Nephron (organoid): Measurements from ENCODE around the gene DDHD1.

Source experiments
- H3K27ac Mint-ChIP-seq, 3 experiments: 2 replicates each; pipeline ENCODE4 v1.8.0; 2020; ENCODE audit warnings: mixed read lengths in 3 of 3, mild to moderate bottlenecking in 2 of 3, moderate library complexity in 1 of 3
- H3K27me3 Mint-ChIP-seq: 2 replicates; pipeline ENCODE4 v1.8.0; 2021; ENCODE audit warnings: low read depth, mild to moderate bottlenecking, moderate library complexity, mixed read lengths
- H3K36me3 Mint-ChIP-seq: 2 replicates; pipeline ENCODE4 v1.8.0; 2020; ENCODE audit warnings: low read depth, mixed read lengths
- H3K4me1 Mint-ChIP-seq: 2 replicates; pipeline ENCODE4 v1.8.0; 2020; ENCODE audit warnings: mixed read lengths
- H3K4me3 Mint-ChIP-seq, 3 experiments: 2 replicates each; pipeline ENCODE4 v1.8.0; 2020; ENCODE audit warnings: mild to moderate bottlenecking in 3 of 3, mixed read lengths in 3 of 3, moderate library complexity in 2 of 3
- H3K9me3 Mint-ChIP-seq: 2 replicates; pipeline ENCODE4 v1.8.0; 2020; ENCODE audit warnings: mixed read lengths
- TF ChIP-seq, protein P1 (sequence below), 3 experiments: fragments of 200-600 bp; sonication (generic); IDR thresholded peaks; one replicate each; pipeline ENCODE4 v1.5.0; 2021; ENCODE audit warnings: antibody characterized with exemption in 3 of 3; ENCODE audit not compliant: unreplicated experiment in 3 of 3

The DDHD1 gene

DNA sequence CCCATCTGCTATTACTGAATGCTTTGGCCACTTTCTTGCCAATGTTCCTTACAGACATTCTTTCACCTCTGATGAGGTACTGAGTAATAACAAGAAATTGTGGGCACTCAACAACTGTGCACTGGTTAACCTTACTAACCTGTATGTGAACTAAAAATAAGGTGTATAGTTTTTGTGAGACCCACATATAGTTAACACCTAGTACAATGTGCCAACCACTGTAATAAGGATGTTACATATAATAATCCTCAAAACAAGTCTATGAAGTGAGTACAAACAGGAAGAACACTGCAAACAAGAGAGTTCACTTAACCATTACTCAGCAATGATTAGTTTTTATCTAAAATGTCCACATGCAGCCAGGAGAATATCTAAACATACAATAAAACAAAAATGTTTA lies 4.5 kb downstream of the DDHD1 start:
- Mint-ChIP-seq H3K36me3 (peaks cover 22% of the 10 kb centered on the region), H3K27ac (no peak overlapping the region), H3K27me3 (no peaks in the 10 kb centered on the region), H3K9me3 (peaks cover 9% of the 10 kb centered on the region), H3K4me3 (peak overlapping the region in 1 of 3 experiments; percentile 32), H3K4me1 (peaks cover 20% of the 10 kb centered on the region)
- TF ChIP-seq, protein P1, sequence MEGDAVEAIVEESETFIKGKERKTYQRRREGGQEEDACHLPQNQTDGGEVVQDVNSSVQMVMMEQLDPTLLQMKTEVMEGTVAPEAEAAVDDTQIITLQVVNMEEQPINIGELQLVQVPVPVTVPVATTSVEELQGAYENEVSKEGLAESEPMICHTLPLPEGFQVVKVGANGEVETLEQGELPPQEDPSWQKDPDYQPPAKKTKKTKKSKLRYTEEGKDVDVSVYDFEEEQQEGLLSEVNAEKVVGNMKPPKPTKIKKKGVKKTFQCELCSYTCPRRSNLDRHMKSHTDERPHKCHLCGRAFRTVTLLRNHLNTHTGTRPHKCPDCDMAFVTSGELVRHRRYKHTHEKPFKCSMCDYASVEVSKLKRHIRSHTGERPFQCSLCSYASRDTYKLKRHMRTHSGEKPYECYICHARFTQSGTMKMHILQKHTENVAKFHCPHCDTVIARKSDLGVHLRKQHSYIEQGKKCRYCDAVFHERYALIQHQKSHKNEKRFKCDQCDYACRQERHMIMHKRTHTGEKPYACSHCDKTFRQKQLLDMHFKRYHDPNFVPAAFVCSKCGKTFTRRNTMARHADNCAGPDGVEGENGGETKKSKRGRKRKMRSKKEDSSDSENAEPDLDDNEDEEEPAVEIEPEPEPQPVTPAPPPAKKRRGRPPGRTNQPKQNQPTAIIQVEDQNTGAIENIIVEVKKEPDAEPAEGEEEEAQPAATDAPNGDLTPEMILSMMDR (IDR thresholded peaks at IDR 0.05; ENCODE audit: unreplicated experiment in 3 of 3) = no peak

DNA sequence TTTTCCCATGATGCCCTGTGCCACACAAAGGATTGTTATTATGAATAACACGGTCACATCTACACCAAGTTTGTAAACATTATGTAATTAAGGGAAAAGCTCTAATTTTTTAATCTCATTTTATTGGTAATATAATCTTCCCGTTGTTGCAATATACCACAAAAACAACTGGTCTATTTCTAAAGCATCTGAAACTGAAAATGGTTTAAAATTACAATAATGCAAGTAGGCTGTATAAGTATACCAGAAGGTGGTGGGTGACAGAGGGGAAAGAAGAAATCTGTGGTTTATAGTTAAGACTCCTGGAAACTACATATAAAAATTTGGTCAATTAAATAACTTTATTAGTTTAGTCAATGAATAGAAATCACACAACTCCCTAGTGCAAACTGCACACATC lies 5.2 kb downstream of the DDHD1 start:
- Mint-ChIP-seq H3K27me3 (no peaks in the 10 kb centered on the region), H3K9me3 (peaks cover 15% of the 10 kb centered on the region), H3K36me3 (peaks cover 29% of the 10 kb centered on the region), H3K4me1 (peaks cover 20% of the 10 kb centered on the region), H3K4me3 (no peak overlapping the region), H3K27ac (no peak overlapping the region)
- TF ChIP-seq, protein P1 (IDR thresholded peaks at IDR 0.05; ENCODE audit: unreplicated experiment in 3 of 3) = no peak

DNA sequence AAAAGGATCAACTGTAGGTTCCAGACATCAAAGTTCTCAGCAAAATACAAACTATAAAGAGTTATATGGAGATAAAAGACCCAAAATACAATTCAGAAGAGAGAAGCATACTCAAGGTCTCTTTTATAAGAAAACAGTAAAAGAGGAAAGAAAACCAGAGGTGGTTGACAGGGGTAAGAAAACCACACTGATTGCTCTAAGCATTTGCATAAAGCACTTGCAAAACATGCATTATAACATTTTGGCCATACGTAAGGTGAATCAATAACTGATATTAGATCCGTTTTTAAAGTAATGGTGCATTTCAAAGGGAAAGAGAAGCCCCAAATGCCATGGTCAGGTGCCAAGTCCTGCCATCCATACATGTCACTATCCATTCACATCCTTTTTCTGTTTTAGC lies 5.9 kb downstream of the DDHD1 start:
- H3K27me3 Mint-ChIP-seq = no peaks in the 10 kb centered on the region
- H3K4me1 Mint-ChIP-seq = peaks cover 20% of the 10 kb centered on the region
- H3K9me3 Mint-ChIP-seq = peaks cover 19% of the 10 kb centered on the region

DNA sequence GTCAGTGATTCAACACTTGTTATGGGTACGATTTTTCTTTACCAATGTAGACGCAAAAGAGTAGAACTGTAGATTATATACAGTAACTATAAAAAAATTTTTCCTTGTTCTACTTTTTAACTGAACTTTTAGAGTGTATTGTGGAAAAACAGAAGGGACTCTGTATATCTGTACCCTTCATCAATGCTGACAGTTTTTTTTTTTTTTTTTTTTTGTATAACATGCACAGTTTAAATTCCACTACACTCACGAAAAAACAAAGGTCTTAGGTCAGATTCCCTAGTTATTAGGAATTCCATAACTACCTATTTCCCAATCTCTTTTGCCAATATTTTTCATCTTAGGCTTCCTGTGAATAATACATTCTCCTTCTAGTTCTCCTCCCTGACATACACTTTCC lies 6.4 kb downstream of the DDHD1 start:
- TF ChIP-seq, protein P1 (IDR thresholded peaks at IDR 0.05; ENCODE audit: unreplicated experiment in 3 of 3) = no peak
- H3K27ac Mint-ChIP-seq = no peak overlapping the region
- H3K9me3 Mint-ChIP-seq = peaks cover 23% of the 10 kb centered on the region
- no peak overlapping the region for H3K4me3 Mint-ChIP-seq
- peaks cover 38% of the 10 kb centered on the region for H3K36me3 Mint-ChIP-seq
- no peaks in the 10 kb centered on the region for H3K27me3 Mint-ChIP-seq
- peaks cover 19% of the 10 kb centered on the region for H3K4me1 Mint-ChIP-seq

More for the DNA sequence above, 5.9 kb downstream of the DDHD1 start:
- TF ChIP-seq, protein P1 (IDR thresholded peaks at IDR 0.05; ENCODE audit: unreplicated experiment in 3 of 3) = no peak
- peaks cover 33% of the 10 kb centered on the region for H3K36me3 Mint-ChIP-seq
- no peak overlapping the region for H3K27ac Mint-ChIP-seq
- no peak overlapping the region for H3K4me3 Mint-ChIP-seq

DNA sequence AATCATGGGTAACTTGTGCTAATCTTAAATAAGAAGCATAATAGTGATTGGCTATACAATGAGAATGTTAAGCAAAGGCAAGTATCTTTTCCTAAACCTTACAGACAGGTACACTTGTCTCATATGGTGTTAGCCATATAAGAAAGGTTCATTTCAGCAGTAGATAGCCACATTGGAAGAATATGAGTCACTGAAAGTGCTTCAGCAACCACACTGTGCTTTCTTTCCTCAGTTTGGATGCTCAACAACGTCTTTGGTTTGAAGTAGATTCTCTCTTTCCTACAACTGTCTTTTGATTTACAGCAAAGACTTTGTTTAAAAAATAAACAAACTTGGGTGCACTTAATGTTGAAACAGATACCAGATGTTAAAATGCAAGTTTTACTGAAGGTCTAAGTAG lies 8.9 kb downstream of the DDHD1 start:
- no peak overlapping the region for H3K27ac Mint-ChIP-seq
- H3K27me3 Mint-ChIP-seq = no peaks in the 10 kb centered on the region
- H3K9me3 Mint-ChIP-seq = peaks cover 48% of the 10 kb centered on the region

DNA sequence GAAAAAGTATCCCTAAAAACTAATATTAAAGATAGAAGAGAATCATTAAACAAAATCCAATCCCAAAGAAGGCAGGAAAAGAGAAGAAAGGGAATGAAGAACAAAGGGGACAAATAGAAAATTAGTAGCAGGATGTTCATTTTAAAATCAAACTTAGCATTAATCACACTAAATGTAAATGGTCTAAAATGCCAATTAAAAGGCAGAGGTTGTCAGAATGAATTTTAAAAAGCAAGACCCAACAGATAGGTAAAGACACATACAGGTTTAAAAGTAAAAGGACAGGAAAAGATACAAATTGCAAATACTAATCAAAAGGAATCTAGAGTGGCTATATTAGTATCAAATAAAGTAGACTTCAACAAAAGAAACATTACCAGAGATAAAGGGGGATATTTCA lies 12.5 kb downstream of the DDHD1 start:
- H3K9me3 Mint-ChIP-seq = peaks cover 73% of the 10 kb centered on the region
- H3K27ac Mint-ChIP-seq = no peak overlapping the region
- H3K4me3 Mint-ChIP-seq = no peak overlapping the region
- TF ChIP-seq, protein P1 (IDR thresholded peaks at IDR 0.05; ENCODE audit: unreplicated experiment in 3 of 3) = no peak
- peaks cover 71% of the 10 kb centered on the region for H3K36me3 Mint-ChIP-seq
- H3K27me3 Mint-ChIP-seq = no peaks in the 10 kb centered on the region
- no peaks in the 10 kb centered on the region for H3K4me1 Mint-ChIP-seq

More for the DNA sequence above, 8.9 kb downstream of the DDHD1 start:
- peaks cover 63% of the 10 kb centered on the region for H3K36me3 Mint-ChIP-seq
- H3K4me1 Mint-ChIP-seq = no peaks in the 10 kb centered on the region
- no peak overlapping the region for H3K4me3 Mint-ChIP-seq
- TF ChIP-seq, protein P1 (IDR thresholded peaks at IDR 0.05; ENCODE audit: unreplicated experiment in 3 of 3) = no peak
